ENCODE data around the gene C11orf21.

GRCh38 chr11:2318123-2318522, 16.4 kb upstream of the C11orf21 start:
- no peak for TF ChIP-seq CTCF (IDR thresholded peaks at IDR 0.05)
- no peak for TF ChIP-seq POLR2A (IDR thresholded peaks at IDR 0.05)
- no peak for TF ChIP-seq POLR2AphosphoS5 (IDR thresholded peaks at IDR 0.05)

Measured in upper lobe of left lung (tissue), 4 donors.